SK-N-SH (cell line): ENCODE measurements around the gene CCDC187.

ENCODE experiments used
- CTCF ChIP-seq: fragments of 200-600 bp; sonication (generic); IDR thresholded peaks from 2 replicates; pipeline ENCODE4 v1.6.1; 2017; ENCODE audit warnings: antibody characterized with exemption, mild to moderate bottlenecking, moderate library complexity
- ELF1 ChIP-seq: IDR thresholded peaks from 2 replicates; pipeline ENCODE4 v1.4.0; 2012
- EP300 ChIP-seq, 2 experiments: IDR thresholded peaks; 2 replicates each; pipeline versions ENCODE4 v1.4.0 to v1.6.1; 2012; ENCODE audit warnings: borderline replicate concordance in 1 of 2, low read depth in 1 of 2, low read length in 1 of 2
- FOSL2 ChIP-seq: IDR thresholded peaks from 2 replicates; pipeline ENCODE4 v1.4.0; 2012; ENCODE audit warnings: low read depth, mild to moderate bottlenecking, moderate library complexity, borderline replicate concordance
- FOXM1 ChIP-seq: IDR thresholded peaks from 2 replicates; pipeline ENCODE4 v1.4.0; 2012; ENCODE audit warnings: low read depth, mild to moderate bottlenecking
- GABPA ChIP-seq: IDR thresholded peaks from 2 replicates; pipeline ENCODE4 v1.4.0; 2012; ENCODE audit warnings: low read depth, mild to moderate bottlenecking
- GATA2 ChIP-seq: sonication (generic); formaldehyde crosslinking; IDR thresholded peaks from 2 replicates; pipeline ENCODE4 v1.5.0; 2020; ENCODE audit warnings: mild to moderate bottlenecking, missing genetic modification reagents
- MAX ChIP-seq: IDR thresholded peaks from 2 replicates; pipeline ENCODE4 v1.4.0; 2012; ENCODE audit warnings: low read depth
- NFIC ChIP-seq: IDR thresholded peaks from 2 replicates; pipeline ENCODE4 v1.4.0; 2012; ENCODE audit warnings: borderline replicate concordance
- REST ChIP-seq: IDR thresholded peaks from 2 replicates; pipeline ENCODE4 v1.6.1; 2012; ENCODE audit warnings: mild to moderate bottlenecking, low read depth, low read length, moderate library complexity
- RXRA ChIP-seq: IDR thresholded peaks from 2 replicates; pipeline ENCODE4 v1.4.0; 2012; ENCODE audit warnings: low read depth, mild to moderate bottlenecking, borderline replicate concordance
- TEAD4 ChIP-seq: IDR thresholded peaks from 2 replicates; pipeline ENCODE4 v1.4.0; 2012; ENCODE audit warnings: mild to moderate bottlenecking, borderline replicate concordance; ENCODE audit not compliant: insufficient read depth
- USF2 ChIP-seq: fragments of 150-350 bp; IDR thresholded peaks from 2 replicates; pipeline ENCODE4 v1.6.1; 2017; ENCODE audit warnings: antibody characterized with exemption, low read length, low read depth, borderline replicate concordance
- ZBTB33 ChIP-seq: IDR thresholded peaks from 2 replicates; pipeline ENCODE4 v1.4.0; 2012; ENCODE audit warnings: low read depth, borderline replicate concordance

GRCh38 chr9:136291306-136292025, 12.4 kb downstream of the CCDC187 start:
- TF ChIP-seq CTCF = no peak
- TF ChIP-seq EP300 (IDR thresholded peaks at IDR 0.05; ENCODE audit: borderline replicate concordance in 1 of 2, low read depth in 1 of 2, low read length in 1 of 2) = no peak
- no peak for TF ChIP-seq FOXM1
- no peak for TF ChIP-seq NFIC
- no peak for TF ChIP-seq ELF1
- TF ChIP-seq REST = no peak
- no peak for TF ChIP-seq FOSL2
- no peak for TF ChIP-seq USF2
- TF ChIP-seq GATA2 (CRISPR knock-in tag) = no peak
- no peak for TF ChIP-seq ZBTB33
- no peak for TF ChIP-seq RXRA
- no peak for TF ChIP-seq TEAD4
- no peak for TF ChIP-seq MAX
- no peak for TF ChIP-seq GABPA
